Osteoblast (primary cell): ENCODE measurements around the gene APOBEC3G. TPM values are rescaled to one million over a fixed set of nuclear protein-coding genes. Genes with fewer than 3 reads are reported as not detected.

Source experiments
- DNase-seq: peaks from one replicate; pipeline ENCODE4 v3.0.0; 2011; ENCODE audit warnings: low spot score, mixed read lengths; ENCODE audit not compliant: insufficient read length; ENCODE audit errors: missing footprints
- H2AFZ ChIP-seq: 2 replicates; pipeline ENCODE4 v1.6.0; 2011; ENCODE audit warnings: mild to moderate bottlenecking, low read length
- H3K27ac ChIP-seq: 2 replicates; pipeline ENCODE4 v1.5.1; 2011; ENCODE audit warnings: mild to moderate bottlenecking, low read depth, low read length, moderate library complexity
- H3K27me3 ChIP-seq: 2 replicates; pipeline ENCODE4 v1.6.0; 2012; ENCODE audit warnings: mild to moderate bottlenecking, control low read depth, inconsistent platforms, low read length, moderate library complexity; ENCODE audit not compliant: insufficient read depth
- H3K36me3 ChIP-seq: 2 replicates; pipeline ENCODE4 v1.5.1; 2011; ENCODE audit warnings: mild to moderate bottlenecking, low read length, control low read depth, moderate library complexity; ENCODE audit not compliant: insufficient read depth
- H3K4me1 ChIP-seq: 2 replicates; pipeline ENCODE4 v1.5.1; 2011; ENCODE audit warnings: mild to moderate bottlenecking, low read length, control low read depth, moderate library complexity; ENCODE audit not compliant: insufficient read depth
- H3K4me2 ChIP-seq: 2 replicates; pipeline ENCODE4 v1.6.0; 2011; ENCODE audit warnings: mild to moderate bottlenecking, low read length; ENCODE audit not compliant: insufficient read depth
- H3K4me3 ChIP-seq: fragments of 200-600 bp; sonication (generic); 3 replicates; pipeline ENCODE4 v1.5.1; 2012; ENCODE audit warnings: mild to moderate bottlenecking, low read length, inconsistent platforms; ENCODE audit not compliant: insufficient read depth
- H3K79me2 ChIP-seq: 2 replicates; pipeline ENCODE4 v1.6.0; 2012; ENCODE audit warnings: mild to moderate bottlenecking, low read length, control low read depth, inconsistent platforms; ENCODE audit not compliant: insufficient read depth
- H3K9me3 ChIP-seq: 2 replicates; pipeline ENCODE4 v1.5.1; 2011; ENCODE audit warnings: low read depth, low read length, control low read depth
- H4K20me1 ChIP-seq: 2 replicates; pipeline ENCODE4 v1.6.0; 2012; ENCODE audit warnings: mild to moderate bottlenecking, low read length, control low read depth; ENCODE audit not compliant: insufficient read depth
- total RNA-seq: library from RNA; depleted of rRNA; stranded (reverse); fragments of >200 nt; gene quantifications from 2 replicates; pipeline ENCODE4 v1.2.3, GENCODE V29; 2012
- TF ChIP-seq, protein P1 (sequence below): IDR thresholded peaks from 2 replicates; pipeline ENCODE4 v1.5.1; 2011; ENCODE audit warnings: mild to moderate bottlenecking, low read depth, low read length, moderate library complexity; ENCODE audit errors: extremely low read depth

Gene APOBEC3G
- total RNA-seq, 1 donor = 18.1 TPM

DNA sequence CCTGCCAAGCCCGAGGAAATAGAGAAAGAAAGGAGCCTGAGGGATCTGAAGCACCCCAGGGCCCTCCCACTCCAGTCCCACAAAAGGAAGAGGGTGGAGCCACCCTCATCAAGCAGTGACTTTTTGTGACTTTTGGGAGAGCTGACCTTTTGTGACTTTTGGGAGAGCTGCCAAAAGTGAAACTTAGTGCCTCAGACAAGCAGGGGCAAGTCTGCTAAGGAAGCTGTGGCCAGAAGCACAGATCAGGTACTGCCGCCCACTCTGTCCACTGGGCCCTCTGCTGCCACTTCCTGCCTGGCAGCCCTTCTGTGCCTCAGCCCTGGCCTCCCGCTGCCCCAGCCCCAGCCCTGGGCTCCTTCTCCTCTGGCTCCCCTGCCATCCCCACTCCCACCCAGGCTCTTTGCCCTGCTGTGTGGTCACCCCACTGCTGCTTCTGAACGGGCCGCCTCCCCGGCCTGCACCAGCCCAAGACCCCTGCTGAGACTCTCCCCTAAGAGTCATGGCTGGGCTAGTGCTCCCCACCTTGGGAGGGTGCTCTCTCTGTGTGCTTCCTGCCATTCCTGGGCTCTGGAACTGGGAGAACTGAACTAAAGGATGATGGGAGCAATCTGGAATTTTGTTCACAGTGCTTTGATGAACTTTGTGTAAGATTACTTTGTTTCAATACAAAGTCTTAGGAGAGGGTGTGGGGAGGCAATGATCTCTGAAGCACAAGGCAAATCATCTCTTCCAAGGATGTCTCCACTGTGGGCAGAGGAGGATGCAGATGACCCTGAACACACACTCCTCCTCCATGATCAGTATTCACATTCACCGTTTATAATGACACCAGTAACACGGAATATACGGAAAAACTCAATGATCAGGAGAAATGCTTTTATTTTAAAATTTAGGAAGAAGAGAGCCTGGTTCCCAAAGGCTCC, 20.3 kb downstream of the APOBEC3G start, which contains the start of gene APOBEC3H:
APOBEC3H (plus strand) TSS at position 147 of the 923 bp plus-strand sequence. CDS start 3,035 bp downstream, outside the sequence.
- Histone ChIP-seq H3K27me3 (peaks cover 5% of the 10 kb centered on the region), H3K4me3 (no peak within 1 kb of the TSS), H3K4me2 (no peak within 1 kb of the TSS), H3K79me2 (no peaks in the 10 kb centered on the region), H3K27ac (no peak within 1 kb of the TSS), H4K20me1 (no peaks in the 10 kb centered on the region), H3K9me3 (no peaks in the 10 kb centered on the region), H3K4me1 (peaks cover 3% of the 10 kb centered on the region), H2AFZ (peak within 1 kb of the TSS; percentile 75), H3K36me3 (no peaks in the 10 kb centered on the region)
- TF ChIP-seq, protein P1, sequence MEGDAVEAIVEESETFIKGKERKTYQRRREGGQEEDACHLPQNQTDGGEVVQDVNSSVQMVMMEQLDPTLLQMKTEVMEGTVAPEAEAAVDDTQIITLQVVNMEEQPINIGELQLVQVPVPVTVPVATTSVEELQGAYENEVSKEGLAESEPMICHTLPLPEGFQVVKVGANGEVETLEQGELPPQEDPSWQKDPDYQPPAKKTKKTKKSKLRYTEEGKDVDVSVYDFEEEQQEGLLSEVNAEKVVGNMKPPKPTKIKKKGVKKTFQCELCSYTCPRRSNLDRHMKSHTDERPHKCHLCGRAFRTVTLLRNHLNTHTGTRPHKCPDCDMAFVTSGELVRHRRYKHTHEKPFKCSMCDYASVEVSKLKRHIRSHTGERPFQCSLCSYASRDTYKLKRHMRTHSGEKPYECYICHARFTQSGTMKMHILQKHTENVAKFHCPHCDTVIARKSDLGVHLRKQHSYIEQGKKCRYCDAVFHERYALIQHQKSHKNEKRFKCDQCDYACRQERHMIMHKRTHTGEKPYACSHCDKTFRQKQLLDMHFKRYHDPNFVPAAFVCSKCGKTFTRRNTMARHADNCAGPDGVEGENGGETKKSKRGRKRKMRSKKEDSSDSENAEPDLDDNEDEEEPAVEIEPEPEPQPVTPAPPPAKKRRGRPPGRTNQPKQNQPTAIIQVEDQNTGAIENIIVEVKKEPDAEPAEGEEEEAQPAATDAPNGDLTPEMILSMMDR = no peak
- peak; percentile 62 for DNase-seq

DNA sequence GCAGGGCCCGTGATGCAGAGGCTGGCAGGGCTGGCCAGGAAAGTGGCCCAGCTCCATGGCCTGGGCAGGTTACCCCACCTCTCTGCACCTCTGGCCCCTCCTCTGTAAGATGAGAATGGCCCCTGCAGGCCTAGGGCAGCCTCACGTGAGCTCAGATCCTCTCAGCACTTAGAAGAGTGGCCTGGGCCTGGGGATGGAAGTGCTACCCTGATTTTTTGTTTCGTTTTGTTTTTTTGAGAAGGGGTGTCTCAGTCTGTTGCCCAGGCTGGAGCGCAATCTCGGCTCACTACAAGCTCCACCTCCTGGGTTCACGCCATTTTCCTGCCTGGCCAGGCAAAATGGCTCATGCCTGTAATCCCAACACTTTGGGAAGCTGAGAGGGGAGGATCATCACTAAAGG, 21.0 kb downstream of the APOBEC3G start:
- Histone ChIP-seq H3K36me3 (no peaks in the 10 kb centered on the region), H3K27ac (no peak overlapping the region), H3K79me2 (no peaks in the 10 kb centered on the region), H3K4me2 (no peak overlapping the region), H3K4me1 (peaks cover 3% of the 10 kb centered on the region), H2AFZ (no peak overlapping the region), H3K27me3 (no peaks in the 10 kb centered on the region), H3K4me3 (no peak overlapping the region), H3K9me3 (no peaks in the 10 kb centered on the region), H4K20me1 (no peaks in the 10 kb centered on the region)
- no peak for DNase-seq
- TF ChIP-seq, protein P1 = no peak

DNA sequence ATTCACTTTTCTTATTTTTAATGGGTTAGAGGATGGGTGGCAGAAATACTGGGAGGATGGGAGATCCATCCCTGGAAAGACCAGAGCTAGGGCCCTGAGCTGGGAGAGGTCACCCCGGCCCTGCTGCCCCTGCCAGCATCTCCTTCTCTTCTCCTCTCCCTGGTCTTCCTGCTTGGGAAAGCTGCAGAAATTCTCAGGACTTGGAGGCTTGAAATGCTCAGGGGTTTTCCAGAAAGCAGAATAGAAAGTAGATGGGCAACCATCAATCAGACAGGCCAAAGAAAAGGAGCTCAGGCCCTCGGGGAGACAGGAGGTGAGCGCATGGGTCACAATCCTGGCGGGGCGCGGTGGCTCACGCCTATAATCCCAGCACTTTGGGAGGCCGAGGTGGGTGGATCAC, 21.5 kb downstream of the APOBEC3G start:
- no peak overlapping the region for H3K4me2 ChIP-seq
- no peaks in the 10 kb centered on the region for H3K36me3 ChIP-seq
- H3K9me3 ChIP-seq = no peaks in the 10 kb centered on the region
- DNase-seq = peak; percentile 26
- no peaks in the 10 kb centered on the region for H4K20me1 ChIP-seq
- no peak overlapping the region for H2AFZ ChIP-seq
- no peak overlapping the region for H3K4me3 ChIP-seq
- H3K27me3 ChIP-seq = no peaks in the 10 kb centered on the region
- H3K79me2 ChIP-seq = no peaks in the 10 kb centered on the region
- TF ChIP-seq, protein P1 = no peak
- peaks cover 3% of the 10 kb centered on the region for H3K4me1 ChIP-seq
- H3K27ac ChIP-seq = no peak overlapping the region

DNA sequence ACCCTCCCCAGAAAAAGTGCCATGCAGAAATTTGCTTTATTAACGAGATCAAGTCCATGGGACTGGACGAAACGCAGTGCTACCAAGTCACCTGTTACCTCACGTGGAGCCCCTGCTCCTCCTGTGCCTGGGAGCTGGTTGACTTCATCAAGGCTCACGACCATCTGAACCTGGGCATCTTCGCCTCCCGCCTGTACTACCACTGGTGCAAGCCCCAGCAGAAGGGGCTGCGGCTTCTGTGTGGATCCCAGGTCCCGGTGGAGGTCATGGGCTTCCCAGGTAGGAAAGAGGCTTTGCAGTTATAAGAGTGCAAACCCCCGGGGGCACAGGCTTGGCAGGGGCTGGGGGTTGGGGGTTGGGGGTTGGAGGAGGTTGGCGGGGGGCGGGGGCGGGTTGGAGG, 24.2 kb downstream of the APOBEC3G start:
- peaks cover 3% of the 10 kb centered on the region for H3K4me1 ChIP-seq
- TF ChIP-seq, protein P1 = no peak
- H3K4me3 ChIP-seq = no peak overlapping the region

More for the DNA sequence above, 24.2 kb downstream of the APOBEC3G start:
- no peak overlapping the region for H2AFZ ChIP-seq
- no peak overlapping the region for H3K4me2 ChIP-seq
- H3K27ac ChIP-seq = no peak overlapping the region
- H3K36me3 ChIP-seq = no peaks in the 10 kb centered on the region
- DNase-seq = peak; percentile 76
- no peaks in the 10 kb centered on the region for H3K9me3 ChIP-seq
- H4K20me1 ChIP-seq = no peaks in the 10 kb centered on the region
- no peaks in the 10 kb centered on the region for H3K27me3 ChIP-seq
- no peaks in the 10 kb centered on the region for H3K79me2 ChIP-seq
